Measurements from ENCODE around the gene CHRM5.

Gene CHRM5, protein sequence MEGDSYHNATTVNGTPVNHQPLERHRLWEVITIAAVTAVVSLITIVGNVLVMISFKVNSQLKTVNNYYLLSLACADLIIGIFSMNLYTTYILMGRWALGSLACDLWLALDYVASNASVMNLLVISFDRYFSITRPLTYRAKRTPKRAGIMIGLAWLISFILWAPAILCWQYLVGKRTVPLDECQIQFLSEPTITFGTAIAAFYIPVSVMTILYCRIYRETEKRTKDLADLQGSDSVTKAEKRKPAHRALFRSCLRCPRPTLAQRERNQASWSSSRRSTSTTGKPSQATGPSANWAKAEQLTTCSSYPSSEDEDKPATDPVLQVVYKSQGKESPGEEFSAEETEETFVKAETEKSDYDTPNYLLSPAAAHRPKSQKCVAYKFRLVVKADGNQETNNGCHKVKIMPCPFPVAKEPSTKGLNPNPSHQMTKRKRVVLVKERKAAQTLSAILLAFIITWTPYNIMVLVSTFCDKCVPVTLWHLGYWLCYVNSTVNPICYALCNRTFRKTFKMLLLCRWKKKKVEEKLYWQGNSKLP

DNA sequence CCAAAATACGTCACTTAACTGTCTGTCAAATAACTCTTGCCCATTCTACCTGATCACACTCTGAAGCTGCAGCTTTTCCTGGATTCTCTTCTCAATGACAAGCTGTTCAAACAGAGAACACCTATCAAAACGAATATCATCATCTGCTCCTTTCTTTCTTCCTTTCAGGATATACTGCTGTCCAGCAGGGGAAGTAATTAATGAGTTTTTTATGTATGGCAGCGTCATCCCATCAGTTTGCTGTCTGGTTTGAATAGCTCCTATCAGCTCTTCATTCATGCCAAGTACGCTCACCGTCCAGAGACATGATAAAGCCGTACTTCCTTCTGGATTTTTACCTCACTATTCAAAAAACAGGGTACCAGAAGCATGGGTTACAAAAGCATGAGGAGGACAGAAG is at the start of gene CHRM5:
Gene CHRM5 (plus strand): TSS at position 274 of the 400 bp plus-strand sequence. CDS start 94,221 bp downstream, outside the sequence.
- DNase-seq (ENCODE audit: low read depth in 2 of 3, low spot score in 2 of 3), result no peak

DNA sequence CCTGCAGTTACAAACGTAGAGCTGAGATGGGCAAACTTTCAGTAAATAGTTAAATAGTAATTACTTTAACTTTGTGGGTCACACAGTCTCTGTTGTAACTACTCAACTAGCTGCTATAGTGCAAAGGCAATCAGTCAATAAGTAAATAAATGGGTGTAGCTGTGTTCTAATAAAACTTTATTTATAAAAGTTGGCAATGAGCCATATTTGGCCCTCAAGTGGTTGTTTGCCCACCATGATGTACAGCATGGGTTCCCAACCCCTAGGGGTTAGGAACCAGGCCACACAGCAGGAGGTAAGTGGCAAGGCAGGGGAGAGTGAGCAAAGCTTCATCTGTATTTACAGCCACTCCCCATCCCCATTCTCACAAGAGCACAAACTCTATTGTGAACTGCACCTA is 44.9 kb upstream of the CHRM5 start:
- no peak for DNase-seq (ENCODE audit: low read depth in 2 of 3, low spot score in 2 of 3)

DNA sequence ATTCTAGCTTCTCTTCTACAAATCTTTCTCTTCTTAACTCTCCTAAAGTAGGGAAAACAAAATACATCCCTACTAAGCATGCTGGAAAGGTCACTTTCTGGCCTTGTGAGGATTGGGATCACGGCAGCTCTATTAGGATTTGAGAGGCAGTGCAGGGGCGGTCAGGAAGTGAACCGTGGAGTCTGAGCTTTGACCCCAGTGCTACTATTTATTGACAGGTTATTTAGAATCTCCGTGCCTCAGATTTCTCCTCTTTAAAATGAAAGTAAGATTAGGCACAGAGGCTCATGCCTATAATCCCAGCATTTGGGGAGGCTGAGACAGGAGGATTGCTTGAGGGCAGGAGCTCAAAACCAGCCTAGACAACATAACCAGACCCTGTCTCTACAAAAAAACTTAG is 42.0 kb upstream of the CHRM5 start:
- DNase-seq (ENCODE audit: low read depth in 2 of 3, low spot score in 2 of 3), result no peak

DNA sequence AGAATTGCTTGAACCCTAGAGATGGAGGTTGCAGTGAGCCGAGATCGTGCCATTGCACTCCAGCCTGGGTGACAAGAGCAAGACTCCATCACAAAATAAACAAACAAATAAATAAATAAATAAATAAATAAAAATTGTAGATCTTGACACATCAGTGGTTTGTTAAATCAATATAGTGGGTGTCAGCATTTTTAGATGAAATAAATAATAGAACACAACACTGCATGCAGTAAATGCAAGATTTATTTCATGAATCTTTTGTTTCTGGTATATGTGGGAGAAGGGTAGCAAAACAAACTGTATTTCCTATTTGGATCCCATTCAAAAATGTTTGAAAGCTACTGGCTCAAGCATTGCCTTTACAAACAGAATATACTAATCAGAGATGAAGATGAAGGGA is 35.6 kb upstream of the CHRM5 start:
- DNase-seq (ENCODE audit: low read depth in 2 of 3, low spot score in 2 of 3), result no peak

DNA sequence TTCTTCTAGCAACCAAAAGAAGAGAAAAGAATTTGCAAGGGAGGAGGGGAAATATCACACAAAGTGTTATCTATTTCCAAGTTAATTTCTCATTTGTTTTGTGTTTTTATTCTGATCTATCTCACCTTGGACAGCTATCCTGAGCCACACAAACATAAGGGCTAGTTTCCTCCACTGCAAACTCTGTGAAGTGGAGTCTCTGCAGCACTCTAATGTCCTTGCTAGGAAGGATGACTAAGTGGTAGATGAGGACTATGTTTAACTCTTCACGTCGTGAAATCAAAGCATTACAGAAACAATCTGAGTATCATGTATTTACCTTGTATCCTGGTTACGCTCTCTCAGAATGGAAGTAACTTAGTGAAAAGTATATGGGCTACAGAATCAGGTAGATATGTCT is 33.9 kb upstream of the CHRM5 start:
- no peak for DNase-seq (ENCODE audit: low read depth in 2 of 3, low spot score in 2 of 3)

DNA sequence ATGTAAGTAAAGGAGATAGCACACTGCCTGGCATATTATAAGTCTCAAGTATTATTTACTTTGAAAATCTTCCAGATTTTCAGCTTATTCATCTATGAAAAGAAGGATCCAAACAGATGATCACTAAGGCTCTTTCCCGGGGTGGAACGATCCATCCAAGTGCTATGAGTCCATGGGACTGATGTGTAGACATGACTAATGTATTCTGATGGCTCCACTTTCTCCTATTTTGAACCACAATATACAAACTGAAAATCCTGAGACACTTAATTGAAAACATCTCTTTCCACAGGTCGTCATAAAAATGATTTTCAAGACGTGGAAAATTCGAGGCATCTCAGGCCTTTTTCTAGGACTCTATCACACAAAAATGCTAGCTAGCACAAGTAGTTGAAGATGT is 33.4 kb upstream of the CHRM5 start:
- DNase-seq (ENCODE audit: low read depth in 2 of 3, low spot score in 2 of 3), result no peak

DNA sequence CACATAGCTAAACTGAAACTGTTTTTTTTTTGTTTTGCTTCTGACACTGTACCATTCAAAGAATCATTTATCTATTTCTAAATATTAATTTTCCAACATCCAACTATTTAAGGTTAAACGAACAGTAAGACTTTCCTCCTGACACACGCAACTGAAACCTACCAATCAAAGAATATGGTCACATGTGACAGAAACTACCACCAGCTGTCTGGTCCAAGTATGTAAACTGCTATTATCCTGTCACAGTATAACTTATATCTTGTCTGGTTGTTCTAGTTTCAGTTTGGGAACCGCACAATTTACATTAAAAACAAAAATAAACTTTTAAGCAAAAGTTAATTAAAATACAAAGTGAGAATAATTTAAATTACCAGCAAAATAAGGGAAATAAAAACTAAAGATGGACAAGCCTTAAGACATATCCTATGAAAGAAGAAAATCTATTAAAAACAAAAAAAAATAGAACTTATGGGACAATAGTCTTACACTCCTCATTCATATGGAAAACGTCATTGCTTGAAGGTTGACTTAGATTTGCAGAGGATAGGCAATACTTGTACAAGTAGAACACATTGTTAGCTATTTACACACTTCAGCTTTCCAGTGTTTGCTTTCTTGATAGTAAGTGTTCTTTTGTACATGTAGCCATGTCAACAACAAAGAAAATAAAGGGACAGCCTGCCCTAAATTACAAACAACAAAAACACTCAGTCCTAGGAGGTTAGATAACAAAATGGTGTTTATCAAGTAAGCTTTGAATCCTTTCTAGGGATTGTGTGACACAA is 26.8 kb upstream of the CHRM5 start:
- DNase-seq (ENCODE audit: low read depth in 2 of 3, low spot score in 2 of 3), result no peak

DNA sequence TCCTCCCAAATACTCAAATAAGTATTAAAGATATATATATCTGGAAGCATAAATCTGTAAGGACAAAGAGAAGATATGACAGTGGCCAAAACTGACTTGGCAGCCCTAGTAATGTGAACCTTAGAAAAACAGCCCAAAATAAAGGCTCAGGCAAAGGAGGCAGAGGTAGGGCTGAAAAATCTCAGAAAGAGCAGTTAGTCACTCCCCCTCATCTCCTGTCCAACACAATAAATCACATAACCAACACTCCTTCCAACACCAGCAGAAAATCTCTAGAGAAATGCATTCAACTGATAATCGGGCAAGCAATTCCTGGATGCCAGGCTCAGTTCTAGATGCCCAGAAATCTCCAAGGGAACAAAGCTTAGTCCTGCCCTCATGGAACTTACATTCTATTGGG is 22.1 kb upstream of the CHRM5 start:
- no peak for DNase-seq (ENCODE audit: low read depth in 2 of 3, low spot score in 2 of 3)

DNA sequence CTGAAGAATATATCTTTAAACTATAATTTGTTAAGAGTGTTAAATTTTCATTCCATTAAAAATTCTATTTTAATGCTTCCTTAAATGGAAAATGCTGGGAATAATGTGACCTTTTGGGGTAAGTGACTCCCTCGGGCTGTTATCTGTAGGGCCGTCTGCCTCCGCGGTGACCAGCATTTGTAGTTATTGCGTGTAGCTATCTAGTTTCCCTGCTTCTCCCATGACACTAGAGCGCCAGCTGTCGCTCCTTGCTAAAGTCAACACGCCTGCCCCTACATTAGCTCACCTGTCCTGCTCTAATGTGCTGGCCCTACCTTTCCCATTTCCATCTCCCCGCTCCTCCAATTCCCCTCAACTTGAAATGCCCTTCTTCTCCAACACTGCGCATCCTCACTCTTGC is 12.4 kb upstream of the CHRM5 start:
- DNase-seq (ENCODE audit: low read depth in 2 of 3, low spot score in 2 of 3), result no peak

DNA sequence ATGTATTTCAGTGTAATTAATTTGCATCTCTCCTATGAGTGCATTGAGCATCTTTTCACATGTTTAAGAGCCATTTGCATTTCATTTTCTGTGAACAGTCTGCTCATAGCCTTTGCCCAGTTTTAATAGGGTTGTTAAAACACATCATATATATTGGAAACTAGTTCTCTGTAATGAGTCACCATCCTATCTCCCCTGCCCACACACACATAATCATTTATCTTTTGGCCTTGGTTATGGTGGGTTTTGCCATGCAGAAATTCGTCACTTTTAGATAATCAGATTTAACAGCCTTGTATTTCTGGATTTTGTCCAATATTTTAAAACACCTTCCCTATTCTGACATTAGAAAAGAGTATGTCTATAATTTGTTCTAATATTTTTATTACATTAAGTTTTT is 11.9 kb upstream of the CHRM5 start:
- no peak for DNase-seq (ENCODE audit: low read depth in 2 of 3, low spot score in 2 of 3)

DNA sequence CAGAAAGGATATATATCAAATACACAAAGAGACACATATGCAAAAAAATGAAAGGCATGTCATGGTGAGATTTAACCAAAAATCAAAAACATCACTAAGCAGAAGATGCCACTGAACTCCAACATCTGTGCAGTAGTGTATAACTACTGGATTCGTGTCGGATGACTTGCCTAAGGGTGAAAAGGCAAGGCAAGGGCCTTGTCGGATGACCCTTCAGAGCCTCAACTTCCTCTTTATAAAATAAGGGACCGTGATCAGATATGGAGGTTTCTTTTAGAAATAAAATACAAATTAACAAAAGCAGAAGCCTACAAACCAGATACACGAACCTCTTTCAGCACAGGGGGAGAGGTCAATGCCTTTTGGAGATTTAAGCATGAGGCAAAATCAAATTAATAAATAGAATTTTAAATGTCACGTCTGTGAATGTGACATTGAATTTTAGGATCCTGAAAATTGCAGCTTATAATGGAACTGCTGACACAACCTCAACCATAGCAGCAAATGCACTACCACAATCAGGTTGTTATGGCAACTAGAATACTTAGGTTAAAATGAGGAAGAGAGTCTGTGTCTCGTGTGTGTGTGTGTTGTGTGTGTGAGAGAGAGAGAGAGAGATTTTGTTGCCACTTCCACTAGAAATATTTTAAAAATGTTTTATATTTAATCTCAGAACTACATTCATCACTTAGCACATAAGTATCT is 8.3 kb upstream of the CHRM5 start:
- DNase-seq (ENCODE audit: low read depth in 2 of 3, low spot score in 2 of 3), result no peak

DNA sequence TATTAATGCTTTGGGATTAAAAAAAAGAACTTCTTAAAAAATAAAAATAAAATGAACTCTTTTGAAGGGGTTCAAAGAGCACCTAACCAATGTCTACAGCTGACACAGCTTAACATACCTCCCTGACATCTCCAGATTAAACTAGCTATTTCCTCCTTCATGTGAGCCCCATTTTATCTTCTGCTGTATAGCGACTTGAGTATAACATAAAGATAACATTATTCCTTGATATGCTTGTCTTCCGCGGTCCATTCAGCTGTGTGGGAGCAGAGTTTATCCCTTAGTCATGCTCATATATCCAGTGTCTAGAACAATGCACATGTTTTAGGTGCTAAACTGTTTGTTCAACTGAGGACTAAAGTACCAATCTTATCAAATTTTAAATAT is 7.8 kb upstream of the CHRM5 start:
- DNase-seq (ENCODE audit: low read depth in 2 of 3, low spot score in 2 of 3), result no peak

DNA sequence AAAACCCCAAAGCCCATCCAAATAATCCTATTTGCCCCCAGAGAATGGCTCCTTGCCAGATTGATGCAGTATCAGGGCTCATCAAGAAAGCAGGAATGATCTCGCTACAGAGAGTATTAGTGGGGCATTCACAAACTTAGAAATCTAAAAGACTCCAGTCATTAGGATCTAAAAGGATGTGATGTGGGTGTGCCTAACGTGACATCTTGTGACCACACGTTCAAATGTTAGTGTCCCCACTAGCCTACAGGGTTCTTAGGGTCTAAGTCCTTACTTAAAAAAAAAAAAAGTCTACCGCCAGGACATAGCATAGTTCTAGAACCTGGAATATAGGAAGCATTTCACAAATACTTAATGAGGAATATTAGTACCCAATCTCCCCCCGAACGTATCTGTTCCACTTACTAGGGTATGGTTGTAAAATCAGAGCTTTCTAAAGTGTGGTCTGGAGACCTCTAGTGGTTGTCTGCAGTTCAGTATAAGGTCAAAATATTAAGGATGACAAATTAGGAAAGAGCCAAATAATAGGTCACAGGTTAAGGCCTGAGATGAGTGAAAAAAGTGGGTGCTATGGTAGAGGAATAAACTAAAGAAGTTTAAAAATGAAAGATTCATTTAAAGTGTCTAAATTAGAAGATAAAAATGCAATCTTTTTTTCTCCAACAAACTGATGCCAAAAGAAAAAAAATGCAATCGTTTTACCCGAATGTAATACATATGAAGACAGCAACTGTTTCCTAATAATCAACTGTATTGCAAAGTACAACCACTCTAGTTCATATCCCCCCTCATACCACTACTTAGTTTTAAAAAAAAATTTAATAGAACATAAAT is 4.2 kb upstream of the CHRM5 start:
- no peak for DNase-seq (ENCODE audit: low read depth in 2 of 3, low spot score in 2 of 3)

DNA sequence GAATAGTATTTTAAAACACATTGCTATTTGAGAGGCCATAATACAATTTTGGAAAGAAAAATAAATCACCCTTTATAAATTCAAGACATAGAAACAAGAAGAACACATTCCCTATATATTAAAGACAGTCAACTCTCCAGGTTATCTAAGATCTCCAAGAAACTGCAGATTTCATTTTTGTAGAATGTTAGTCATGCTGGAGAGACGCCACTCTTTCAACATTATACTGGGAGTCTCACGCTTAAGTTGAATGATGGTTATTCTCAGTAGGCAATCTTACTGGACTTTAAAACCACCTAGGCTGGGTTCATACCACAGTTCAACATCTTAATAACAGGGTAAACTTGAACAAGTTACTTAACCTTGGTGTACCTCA is 3.6 kb upstream of the CHRM5 start:
- DNase-seq (ENCODE audit: low read depth in 2 of 3, low spot score in 2 of 3), result no peak

DNA sequence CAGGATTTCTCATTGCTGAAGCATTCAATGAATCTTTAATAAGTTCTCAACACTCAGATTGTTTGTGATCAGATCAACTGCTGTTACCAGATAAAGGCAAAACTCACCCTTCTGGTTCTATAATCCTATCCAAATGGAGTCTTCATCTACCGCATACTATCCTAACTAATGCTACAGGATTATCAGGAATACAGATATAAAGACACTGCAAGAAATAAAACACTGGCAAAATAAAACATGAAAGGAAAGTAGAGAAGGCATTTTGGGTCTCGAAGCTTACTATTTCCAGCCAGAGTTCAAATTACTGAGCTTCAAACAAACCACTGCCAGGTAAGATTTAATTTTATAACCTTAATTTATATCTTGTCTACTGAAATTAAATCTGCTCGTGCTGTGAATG is 524 bp downstream of the CHRM5 start:
- DNase-seq (ENCODE audit: low read depth in 2 of 3, low spot score in 2 of 3), result no peak

DNA sequence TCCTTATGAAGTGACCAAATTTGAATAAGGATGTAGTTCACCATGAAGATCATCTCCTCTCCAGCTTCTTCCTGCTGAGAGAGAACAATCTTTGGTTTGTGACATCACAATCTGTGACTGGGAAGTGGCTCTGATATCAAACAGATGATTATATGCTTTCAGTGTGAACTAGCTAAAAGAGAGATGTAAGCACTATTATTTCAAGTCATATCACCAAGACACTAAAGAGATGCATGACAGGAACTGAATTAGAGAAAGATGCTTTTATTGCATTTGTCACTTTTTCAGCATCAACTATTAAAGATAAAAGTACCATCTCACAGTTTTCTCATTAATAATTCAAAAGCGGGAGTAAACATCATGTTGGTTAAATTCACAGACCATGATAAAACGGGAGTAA is 3.5 kb downstream of the CHRM5 start:
- no peak for DNase-seq (ENCODE audit: low read depth in 2 of 3, low spot score in 2 of 3)

DNA sequence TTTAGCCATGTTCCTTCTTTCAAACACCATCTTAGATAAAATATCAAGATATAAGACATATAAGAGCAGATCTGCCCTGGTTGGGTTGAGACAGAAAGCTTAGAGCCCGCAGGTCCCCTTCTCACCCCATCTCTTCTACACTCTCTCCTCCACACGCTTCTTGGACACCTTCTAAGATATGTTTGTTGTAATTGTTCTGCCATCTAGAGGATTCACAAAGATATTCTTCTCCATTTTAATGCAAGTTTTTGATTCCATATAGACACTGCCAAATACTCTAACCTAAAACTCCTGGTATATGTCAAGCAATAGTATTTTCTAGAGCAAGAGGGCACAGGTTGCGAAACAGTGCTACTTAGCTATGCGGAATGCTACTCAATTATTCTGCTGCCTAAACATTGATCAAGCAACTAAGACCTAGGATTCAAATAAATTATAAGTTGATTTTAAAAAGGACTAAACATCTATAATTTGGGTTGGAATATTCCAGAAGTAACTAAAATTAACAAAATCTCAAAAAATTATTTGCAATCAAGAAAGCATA is 6.8 kb downstream of the CHRM5 start:
- DNase-seq (ENCODE audit: low read depth in 2 of 3, low spot score in 2 of 3), result no peak

DNA sequence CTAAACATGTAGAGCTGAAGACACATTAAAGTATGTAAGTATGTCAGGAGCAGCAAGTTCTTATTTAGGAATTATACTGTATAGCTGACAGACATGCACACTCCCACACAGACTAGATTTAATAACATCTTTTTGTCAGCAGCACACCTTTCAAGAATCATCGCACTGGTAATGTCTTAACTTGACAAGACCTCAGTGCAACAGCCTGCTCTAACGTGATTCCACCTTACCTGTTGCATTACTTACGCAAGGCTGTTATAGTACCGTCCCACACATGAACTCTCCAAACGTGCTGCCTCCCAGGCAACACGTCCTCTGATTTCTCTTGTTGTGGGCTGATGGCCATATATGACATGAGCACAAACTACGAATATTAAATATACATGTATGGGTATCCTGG is 11.9 kb downstream of the CHRM5 start:
- DNase-seq (ENCODE audit: low read depth in 2 of 3, low spot score in 2 of 3), result no peak

DNA sequence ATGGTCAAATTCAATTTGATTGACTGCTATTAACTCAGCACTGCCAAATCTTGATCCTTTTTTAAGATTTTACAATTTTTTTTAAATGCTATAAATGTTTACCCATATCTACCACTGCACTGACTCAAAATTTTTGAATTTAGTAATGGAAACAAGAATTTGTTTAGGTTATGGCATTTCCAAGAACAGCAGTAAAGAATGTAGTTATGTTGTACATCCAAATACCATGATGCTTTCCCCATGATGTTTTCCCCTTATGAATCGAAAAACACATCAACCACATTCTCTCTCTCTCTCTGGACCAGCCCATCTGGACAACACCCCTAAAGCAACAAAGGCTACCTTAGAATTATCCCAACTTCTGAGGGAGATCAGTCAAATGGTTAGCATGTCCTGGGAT is 14.2 kb downstream of the CHRM5 start:
- DNase-seq (ENCODE audit: low read depth in 2 of 3, low spot score in 2 of 3), result no peak

DNA sequence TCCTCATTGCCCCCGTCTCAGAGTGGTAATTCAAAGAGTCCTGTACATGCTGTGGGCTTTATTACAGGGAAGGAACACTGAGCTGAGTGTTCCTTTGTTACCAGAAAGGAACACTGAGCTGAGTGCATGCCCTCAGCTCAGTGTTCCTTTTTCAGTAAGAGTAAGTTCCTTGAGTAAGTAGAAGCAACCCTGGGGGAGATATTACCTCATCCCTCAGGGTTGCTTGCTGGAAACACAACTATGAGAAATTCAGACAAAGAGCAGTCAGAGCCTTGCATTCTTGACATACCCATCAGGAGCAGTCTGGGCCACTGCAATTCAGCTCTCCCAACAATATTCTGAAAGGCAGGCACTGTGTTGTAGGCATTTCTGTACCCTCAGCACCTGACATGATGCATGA is 17.0 kb downstream of the CHRM5 start:
- DNase-seq (ENCODE audit: low read depth in 2 of 3, low spot score in 2 of 3), result no peak

DNA sequence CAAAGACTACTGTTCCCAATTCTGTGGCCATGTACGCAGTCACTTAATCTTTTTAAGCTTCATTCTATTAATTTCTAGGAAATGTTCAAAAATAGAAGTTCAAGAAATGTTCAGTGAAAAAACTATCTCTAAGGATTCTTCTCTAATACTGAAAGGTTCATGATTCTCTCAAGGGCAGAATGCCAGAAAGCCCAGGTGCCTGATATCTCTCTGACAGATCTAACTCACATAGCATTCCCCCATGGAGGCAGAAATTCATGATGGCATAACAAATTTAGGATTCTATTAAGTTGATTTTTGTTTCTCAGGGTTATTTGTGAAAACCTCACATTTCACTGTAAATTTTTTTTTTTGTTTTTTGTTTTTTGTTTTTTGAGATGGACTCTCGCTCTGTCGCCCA is 17.5 kb downstream of the CHRM5 start:
- no peak for DNase-seq (ENCODE audit: low read depth in 2 of 3, low spot score in 2 of 3)
